Astrocyte of the spinal cord (primary cell): ENCODE measurements around the gene MTMR3.
"Not testable (repeated sequence)": the region's sequence is repeated elsewhere in the genome, so short reads cannot be mapped to it uniquely, and the experiment has no call there.

Experiments
- DNase-seq: peaks from one replicate; pipeline ENCODE4 v3.0.0; 2011; ENCODE audit warnings: low read depth, low spot score
- H3K4me3 ChIP-seq: 2 replicates; pipeline ENCODE4 v1.5.1; 2011; ENCODE audit warnings: low read depth, mild to moderate bottlenecking, low read length, moderate library complexity
- CTCF ChIP-seq: IDR thresholded peaks from 2 replicates; pipeline ENCODE4 v1.5.1; 2012; ENCODE audit warnings: low read depth, mild to moderate bottlenecking, low read length, inconsistent platforms
- in situ Hi-C: cut with HindIII; loops from 2 replicates; pipeline ENCODE4 v1.10.0; 2017; ENCODE audit warnings: low sequenced_read_pairs

Gene MTMR3

DNA sequence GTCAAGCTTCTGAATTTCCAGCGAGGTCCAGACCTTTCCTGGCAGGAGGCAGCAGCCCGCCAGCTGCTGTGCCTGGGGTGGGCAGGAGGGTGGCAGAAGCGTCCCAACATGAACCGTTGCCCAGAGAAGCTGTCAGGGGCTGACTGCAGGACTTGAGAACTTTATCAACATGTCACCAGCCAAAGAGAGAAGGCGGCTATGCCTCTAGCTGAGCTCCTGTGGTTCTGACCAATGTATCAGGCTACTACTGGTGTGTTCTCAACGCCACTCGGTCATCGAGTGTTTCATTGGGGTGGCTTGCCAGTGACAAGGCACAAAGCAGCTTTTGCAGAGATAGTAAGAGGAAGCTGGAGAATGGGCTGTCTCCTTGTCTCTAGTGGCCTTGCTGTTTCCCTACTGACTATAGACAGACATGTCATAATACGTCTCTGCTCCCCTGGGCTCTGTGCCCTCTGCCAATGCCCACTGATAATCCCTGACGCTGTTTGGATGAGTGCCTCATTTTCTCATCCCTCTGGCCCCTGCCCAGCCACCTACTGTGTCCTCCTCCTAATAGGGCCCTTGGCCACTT is 27.3 kb upstream of the MTMR3 start:
- in situ Hi-C loops = no loop called here
- TF ChIP-seq CTCF = no peak
- DNase-seq = no peak
- no peak overlapping the region for H3K4me3 ChIP-seq

DNA sequence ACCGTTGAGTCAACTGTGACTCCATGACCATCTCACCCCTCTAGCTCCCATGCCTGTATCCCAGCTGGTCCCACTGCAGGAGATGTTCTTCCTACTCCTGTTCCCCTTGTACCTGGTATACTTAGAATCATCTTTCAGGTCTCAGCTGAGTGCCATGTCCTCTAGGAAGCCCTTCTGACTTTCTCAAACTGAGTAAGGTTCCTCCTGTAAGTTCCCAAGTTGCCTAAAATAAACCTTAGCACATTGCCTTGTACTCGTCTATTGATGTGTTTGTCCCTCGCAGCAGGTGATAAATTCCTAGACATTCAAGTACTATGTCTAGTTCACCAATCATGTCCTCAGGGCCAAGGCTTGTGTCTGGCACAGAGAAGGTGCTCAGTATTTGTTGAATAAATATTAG is 26.5 kb upstream of the MTMR3 start:
- no peak for DNase-seq
- no peak for TF ChIP-seq CTCF
- no peak overlapping the region for H3K4me3 ChIP-seq
- in situ Hi-C loops = no loop called here

DNA sequence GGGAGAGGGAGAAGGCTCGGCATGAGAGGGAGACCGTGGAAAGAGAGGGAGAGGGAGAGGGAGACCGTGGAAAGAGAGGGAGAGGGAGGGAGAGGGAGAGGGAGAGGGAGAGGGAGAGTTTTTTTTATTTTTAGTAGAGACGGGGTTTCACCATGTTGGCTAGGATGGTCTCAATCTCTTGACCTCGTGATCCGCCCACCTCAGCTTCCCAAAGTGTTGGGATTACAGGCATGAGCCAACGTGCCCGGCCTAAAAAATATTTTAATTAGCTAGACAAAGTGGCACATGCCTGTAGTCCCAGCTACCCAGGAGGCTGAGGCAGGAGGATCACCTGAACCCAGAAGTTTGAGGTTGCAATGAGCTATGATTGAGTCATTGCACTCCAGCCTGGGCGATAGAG is 23.9 kb upstream of the MTMR3 start:
- H3K4me3 ChIP-seq, DNase-seq, in situ Hi-C loops: not testable (repeated sequence)

DNA sequence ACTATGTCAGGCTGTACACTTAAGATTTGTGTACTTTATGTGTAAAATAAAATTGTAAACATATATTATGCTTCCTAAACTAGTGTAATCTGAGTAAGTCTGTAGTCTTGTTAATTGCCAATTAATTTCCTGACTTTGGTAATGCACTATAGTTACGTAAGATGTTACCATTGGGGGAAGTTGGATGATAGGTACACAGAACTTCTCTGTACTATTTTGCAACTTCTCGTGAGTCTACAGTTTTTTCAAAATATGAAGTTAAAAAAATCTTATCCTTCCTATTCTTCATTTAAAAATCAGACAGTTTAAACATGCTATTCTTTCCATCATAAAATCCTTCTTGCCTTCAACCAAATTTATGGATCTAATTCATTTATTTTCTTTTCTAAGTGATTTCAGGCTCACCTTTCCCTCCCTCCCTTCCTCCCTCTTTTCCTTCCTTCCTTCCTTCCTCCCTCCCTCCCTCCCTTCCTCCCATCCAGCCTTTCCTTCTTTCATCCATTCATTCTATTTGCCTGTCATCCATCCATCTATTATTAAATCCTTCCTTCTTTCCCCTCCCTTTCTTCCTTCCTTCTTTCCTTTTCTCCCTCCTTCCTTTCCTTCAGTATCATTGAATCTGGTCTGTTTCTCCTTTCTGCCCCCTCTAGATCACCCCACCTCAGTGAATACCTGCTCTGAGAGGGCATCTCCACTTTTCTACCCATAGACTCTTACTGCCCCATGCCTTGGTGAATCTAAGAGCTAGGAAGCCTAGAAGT is 22.8 kb upstream of the MTMR3 start:
- no peak for TF ChIP-seq CTCF
- H3K4me3 ChIP-seq = no peak overlapping the region
- DNase-seq = no peak
- in situ Hi-C loops = no loop called here

DNA sequence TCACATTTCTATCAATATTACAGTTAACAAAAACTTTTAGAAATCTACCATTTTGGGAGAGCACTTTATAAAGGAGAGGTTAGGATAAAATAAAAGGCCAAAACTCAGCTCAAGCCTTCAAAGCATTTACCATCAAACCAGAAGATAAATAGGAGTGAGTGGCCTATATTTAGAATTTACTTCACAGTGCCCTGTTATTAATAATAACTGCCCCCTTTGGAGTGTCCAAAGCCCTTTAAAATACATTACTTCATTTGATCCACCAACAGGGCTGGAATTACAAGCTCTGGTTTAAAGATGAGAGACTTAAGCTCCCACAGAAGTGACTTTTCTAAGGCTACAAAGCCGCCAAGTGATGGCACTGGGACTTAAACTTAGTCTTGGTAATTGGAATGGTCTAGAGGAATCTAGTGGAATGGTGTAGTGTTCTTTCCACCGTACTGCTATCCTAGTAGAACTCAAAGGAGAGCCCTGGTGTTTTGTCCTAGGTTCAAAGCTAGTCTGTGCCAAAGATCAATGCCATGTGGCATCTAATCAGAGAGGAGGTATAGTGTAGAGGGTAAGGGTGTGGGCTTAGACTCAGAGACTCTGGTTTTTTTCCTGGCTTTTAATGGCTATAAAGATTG is 21.2 kb upstream of the MTMR3 start:
- no peak for DNase-seq
- H3K4me3 ChIP-seq = no peak overlapping the region
- TF ChIP-seq CTCF = no peak
- in situ Hi-C loops = no loop called here

DNA sequence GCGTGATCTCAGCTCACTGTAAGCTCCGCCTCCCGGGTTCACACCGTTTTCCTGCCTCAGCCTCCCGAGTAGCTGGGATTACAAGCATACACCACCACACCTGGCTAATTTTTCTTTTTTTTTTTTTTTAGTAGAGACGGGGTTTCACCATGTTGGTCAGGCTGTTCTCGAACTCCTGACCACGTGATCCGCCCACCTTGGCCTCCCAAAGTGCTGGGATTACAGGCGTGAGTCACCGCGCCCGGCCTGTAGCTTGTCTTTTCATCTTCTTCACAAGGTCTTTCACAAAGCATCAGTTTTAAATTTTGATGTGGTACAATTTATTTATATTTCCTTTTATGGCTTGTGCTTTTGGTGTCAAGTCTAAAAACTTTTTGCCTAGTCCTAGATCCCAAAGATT is 17.4 kb upstream of the MTMR3 start:
- H3K4me3 ChIP-seq, in situ Hi-C loops, DNase-seq: not testable (repeated sequence)

DNA sequence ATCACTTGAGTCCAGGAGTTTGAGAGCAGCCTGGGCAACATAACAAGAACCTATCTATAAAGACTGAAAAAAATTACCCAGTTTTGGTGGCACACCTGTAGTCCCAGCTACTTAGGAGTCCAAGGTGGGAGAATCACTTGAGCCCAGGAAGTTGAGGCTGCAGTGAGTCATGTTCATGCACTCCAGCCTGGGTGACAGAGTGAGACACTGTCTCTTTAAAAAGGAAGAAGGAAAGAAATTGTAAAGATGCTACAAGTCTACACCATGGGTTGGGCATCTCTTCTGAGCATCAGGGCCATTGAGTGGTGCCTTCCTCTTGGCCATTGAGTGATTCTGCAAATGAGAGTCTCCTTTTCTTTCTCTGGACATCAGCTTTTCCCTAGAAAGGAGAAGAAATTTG is 15.7 kb upstream of the MTMR3 start:
- DNase-seq = no peak
- in situ Hi-C loops = no loop called here
- TF ChIP-seq CTCF = no peak
- no peak overlapping the region for H3K4me3 ChIP-seq
